Measurements from ENCODE around the gene LRRC7. TPM values are rescaled to one million over a fixed set of nuclear protein-coding genes. Genes with fewer than 3 reads are reported as not detected.

The LRRC7 gene
- total RNA-seq, 1 experiment from 2014 or later = not detected

- H4K20me1 ChIP-seq (ENCODE audit: insufficient read depth, low read depth, low read length) = no peaks in the 10 kb centered on the region
- H3K36me3 ChIP-seq (ENCODE audit: insufficient read depth, low read length) = no peaks in the 10 kb centered on the region
- no peaks in the 10 kb centered on the region for H3K79me2 ChIP-seq (ENCODE audit: low read length)
- H3K9me2 ChIP-seq (replicated peaks; ENCODE audit: insufficient read depth, low read length) = no peaks in the 10 kb centered on the region
- no peak overlapping the region for H3K4me3 ChIP-seq (ENCODE audit: low read length)
- no peak overlapping the region for H3K9ac ChIP-seq (ENCODE audit: low read length)
- H3K9me3 ChIP-seq (ENCODE audit: low read length) = no peaks in the 10 kb centered on the region
- H3K27ac ChIP-seq (ENCODE audit: low read length) = no peak overlapping the region
- peak; percentile 45 for DNase-seq
- no peaks in the 10 kb centered on the region for H3K4me1 ChIP-seq (ENCODE audit: low read length)
- no peak overlapping the region for H2AFZ ChIP-seq (ENCODE audit: low read length)
- H3K4me2 ChIP-seq (ENCODE audit: low read depth, low read length, poor library complexity, severe bottlenecking) = no peak overlapping the region
- no peaks in the 10 kb centered on the region for H3K27me3 ChIP-seq (ENCODE audit: low read length)
Observed at GRCh38 chr1:69967245-69967766, 399.6 kb downstream of the LRRC7 start.

GRCh38 chr1:69976896-69977295 lies 409.2 kb downstream of the LRRC7 start:
- H4K20me1 ChIP-seq (ENCODE audit: insufficient read depth, low read depth, low read length) = no peaks in the 10 kb centered on the region
- H3K4me3 ChIP-seq (ENCODE audit: low read length) = no peak overlapping the region
- H3K9ac ChIP-seq (ENCODE audit: low read length) = no peak overlapping the region
- H3K79me2 ChIP-seq (ENCODE audit: low read length) = no peaks in the 10 kb centered on the region
- no peaks in the 10 kb centered on the region for H3K9me3 ChIP-seq (ENCODE audit: low read length)
- DNase-seq = no peak
- no peaks in the 10 kb centered on the region for H3K9me2 ChIP-seq (replicated peaks; ENCODE audit: insufficient read depth, low read length)
- H3K27ac ChIP-seq (ENCODE audit: low read length) = no peak overlapping the region
- H3K4me1 ChIP-seq (ENCODE audit: low read length) = no peaks in the 10 kb centered on the region
- no peak overlapping the region for H2AFZ ChIP-seq (ENCODE audit: low read length)
- H3K36me3 ChIP-seq (ENCODE audit: insufficient read depth, low read length) = no peaks in the 10 kb centered on the region
- no peak overlapping the region for H3K4me2 ChIP-seq (ENCODE audit: low read depth, low read length, poor library complexity, severe bottlenecking)
- no peaks in the 10 kb centered on the region for H3K27me3 ChIP-seq (ENCODE audit: low read length)

- Histone ChIP-seq H3K27me3 (ENCODE audit: low read length) (no peaks in the 10 kb centered on the region), H3K9me3 (ENCODE audit: low read length) (no peaks in the 10 kb centered on the region), H3K79me2 (ENCODE audit: low read length) (no peaks in the 10 kb centered on the region), H3K4me2 (ENCODE audit: low read depth, low read length, poor library complexity, severe bottlenecking) (no peak overlapping the region), H3K4me1 (ENCODE audit: low read length) (no peaks in the 10 kb centered on the region), H3K27ac (ENCODE audit: low read length) (no peak overlapping the region), H3K4me3 (ENCODE audit: low read length) (no peak overlapping the region), H3K9me2 (replicated peaks; ENCODE audit: insufficient read depth, low read length) (no peaks in the 10 kb centered on the region), H4K20me1 (ENCODE audit: insufficient read depth, low read depth, low read length) (no peaks in the 10 kb centered on the region), H2AFZ (ENCODE audit: low read length) (no peak overlapping the region), H3K9ac (ENCODE audit: low read length) (no peak overlapping the region), H3K36me3 (ENCODE audit: insufficient read depth, low read length) (no peaks in the 10 kb centered on the region)
- no peak for DNase-seq
Observed at GRCh38 chr1:69982992-69983391, 415.3 kb downstream of the LRRC7 start.

- Histone ChIP-seq H3K4me1 (ENCODE audit: low read length) (no peaks in the 10 kb centered on the region), H3K9me3 (ENCODE audit: low read length) (no peaks in the 10 kb centered on the region), H2AFZ (ENCODE audit: low read length) (no peak overlapping the region), H4K20me1 (ENCODE audit: insufficient read depth, low read depth, low read length) (no peaks in the 10 kb centered on the region), H3K27me3 (ENCODE audit: low read length) (no peaks in the 10 kb centered on the region), H3K9me2 (replicated peaks; ENCODE audit: insufficient read depth, low read length) (no peaks in the 10 kb centered on the region), H3K4me3 (ENCODE audit: low read length) (no peak overlapping the region), H3K79me2 (ENCODE audit: low read length) (no peaks in the 10 kb centered on the region), H3K36me3 (ENCODE audit: insufficient read depth, low read length) (no peaks in the 10 kb centered on the region), H3K4me2 (ENCODE audit: low read depth, low read length, poor library complexity, severe bottlenecking) (no peak overlapping the region), H3K9ac (ENCODE audit: low read length) (no peak overlapping the region), H3K27ac (ENCODE audit: low read length) (no peak overlapping the region)
- DNase-seq = no peak
Observed at GRCh38 chr1:69985376-69985775, 417.7 kb downstream of the LRRC7 start.

- Histone ChIP-seq H3K4me1 (ENCODE audit: low read length) (no peaks in the 10 kb centered on the region), H3K4me3 (ENCODE audit: low read length) (no peak overlapping the region), H3K27me3 (ENCODE audit: low read length) (no peaks in the 10 kb centered on the region), H4K20me1 (ENCODE audit: insufficient read depth, low read depth, low read length) (no peaks in the 10 kb centered on the region), H3K4me2 (ENCODE audit: low read depth, low read length, poor library complexity, severe bottlenecking) (no peak overlapping the region), H3K27ac (ENCODE audit: low read length) (no peak overlapping the region), H3K36me3 (ENCODE audit: insufficient read depth, low read length) (no peaks in the 10 kb centered on the region), H3K79me2 (ENCODE audit: low read length) (no peaks in the 10 kb centered on the region), H3K9ac (ENCODE audit: low read length) (no peak overlapping the region), H2AFZ (ENCODE audit: low read length) (no peak overlapping the region), H3K9me3 (ENCODE audit: low read length) (no peaks in the 10 kb centered on the region), H3K9me2 (replicated peaks; ENCODE audit: insufficient read depth, low read length) (no peaks in the 10 kb centered on the region)
- no peak for DNase-seq
Observed at GRCh38 chr1:69985901-69986439, 418.2 kb downstream of the LRRC7 start.

- Histone ChIP-seq H3K36me3 (ENCODE audit: insufficient read depth, low read length) (no peaks in the 10 kb centered on the region), H3K9me2 (replicated peaks; ENCODE audit: insufficient read depth, low read length) (no peaks in the 10 kb centered on the region), H3K4me1 (ENCODE audit: low read length) (no peaks in the 10 kb centered on the region), H3K27me3 (ENCODE audit: low read length) (no peaks in the 10 kb centered on the region), H3K9ac (ENCODE audit: low read length) (no peak overlapping the region), H3K4me2 (ENCODE audit: low read depth, low read length, poor library complexity, severe bottlenecking) (no peak overlapping the region), H2AFZ (ENCODE audit: low read length) (no peak overlapping the region), H3K9me3 (ENCODE audit: low read length) (no peaks in the 10 kb centered on the region), H3K79me2 (ENCODE audit: low read length) (no peaks in the 10 kb centered on the region), H4K20me1 (ENCODE audit: insufficient read depth, low read depth, low read length) (no peaks in the 10 kb centered on the region), H3K4me3 (ENCODE audit: low read length) (no peak overlapping the region), H3K27ac (ENCODE audit: low read length) (no peak overlapping the region)
- DNase-seq = no peak
Observed at GRCh38 chr1:69987881-69988280, 420.2 kb downstream of the LRRC7 start.

- Histone ChIP-seq H4K20me1 (ENCODE audit: insufficient read depth, low read depth, low read length) (no peaks in the 10 kb centered on the region), H3K9ac (ENCODE audit: low read length) (no peak overlapping the region), H2AFZ (ENCODE audit: low read length) (no peak overlapping the region), H3K36me3 (ENCODE audit: insufficient read depth, low read length) (no peaks in the 10 kb centered on the region), H3K4me1 (ENCODE audit: low read length) (no peaks in the 10 kb centered on the region), H3K27ac (ENCODE audit: low read length) (no peak overlapping the region), H3K79me2 (ENCODE audit: low read length) (no peaks in the 10 kb centered on the region), H3K27me3 (ENCODE audit: low read length) (no peaks in the 10 kb centered on the region), H3K9me3 (ENCODE audit: low read length) (no peaks in the 10 kb centered on the region), H3K9me2 (replicated peaks; ENCODE audit: insufficient read depth, low read length) (no peaks in the 10 kb centered on the region), H3K4me2 (ENCODE audit: low read depth, low read length, poor library complexity, severe bottlenecking) (no peak overlapping the region), H3K4me3 (ENCODE audit: low read length) (no peak overlapping the region)
- DNase-seq = no peak
Observed at GRCh38 chr1:69991644-69992043, 423.9 kb downstream of the LRRC7 start.

- no peak overlapping the region for H3K4me3 ChIP-seq (ENCODE audit: low read length)
Observed at GRCh38 chr1:69992594-69992993, 424.9 kb downstream of the LRRC7 start.

More at GRCh38 chr1:69992594-69992993, 424.9 kb downstream of the LRRC7 start:
- Histone ChIP-seq H3K36me3 (ENCODE audit: insufficient read depth, low read length) (no peaks in the 10 kb centered on the region), H2AFZ (ENCODE audit: low read length) (no peak overlapping the region), H3K4me2 (ENCODE audit: low read depth, low read length, poor library complexity, severe bottlenecking) (no peak overlapping the region), H3K9ac (ENCODE audit: low read length) (no peak overlapping the region), H3K79me2 (ENCODE audit: low read length) (no peaks in the 10 kb centered on the region), H4K20me1 (ENCODE audit: insufficient read depth, low read depth, low read length) (no peaks in the 10 kb centered on the region), H3K4me1 (ENCODE audit: low read length) (no peaks in the 10 kb centered on the region), H3K9me2 (replicated peaks; ENCODE audit: insufficient read depth, low read length) (no peaks in the 10 kb centered on the region), H3K9me3 (ENCODE audit: low read length) (no peaks in the 10 kb centered on the region), H3K27ac (ENCODE audit: low read length) (no peak overlapping the region), H3K27me3 (ENCODE audit: low read length) (no peaks in the 10 kb centered on the region)
- DNase-seq = no peak

Measured in Karpas-422 (cell line).